A549 treated with AZD9567 at 1 μM for 4 hours (cell line): ENCODE results near the gene MEF2D. TPM values are rescaled to one million over a fixed set of nuclear protein-coding genes. Genes with fewer than 3 reads are reported as not detected.

Experiments used
- total RNA-seq: library from RNA; stranded (reverse); fragments of 200-300 nt; extraction: Qiagen RNA extraction; gene quantifications from 5 replicates; pipeline ENCODE4 v1.2.3, GENCODE V29; 2022; ENCODE audit not compliant: insufficient read depth

MEF2D gene
- 20.3 to 27.7 TPM (median 24.1 TPM) in 5 replicates for total RNA-seq

DNA sequence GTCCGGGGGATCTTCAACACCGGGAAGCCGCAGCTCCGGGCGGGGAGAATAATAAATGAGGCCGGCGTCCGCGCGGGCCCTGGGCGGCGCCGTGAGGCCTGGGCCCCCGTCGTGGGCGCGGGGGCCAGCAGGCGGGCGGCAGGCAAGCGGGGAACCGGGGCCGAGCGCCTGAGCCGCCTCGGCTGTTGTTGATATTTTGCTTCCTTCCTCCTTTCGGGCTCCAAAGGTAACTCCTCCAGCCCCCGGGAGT, at the start of gene MEF2D:
TSS of gene MEF2D (minus strand) at position 233 of the 250 bp plus-strand sequence. CDS start 17,483 bp downstream, outside the sequence.

Other genes with a start within 250 kb of the MEF2D start
- gene SMG5, start 217.9 kb downstream of the MEF2D start, total RNA-seq: 35.1 to 49.4 TPM (median 47.9 TPM) in 5 replicates
- gene TMEM79, start 216.4 kb downstream of the MEF2D start, total RNA-seq: 7.0 to 9.1 TPM (median 8.2 TPM) in 5 replicates
- gene GLMP, start 205.1 kb downstream of the MEF2D start, total RNA-seq: 40.7 to 44.9 TPM (median 42.6 TPM) in 5 replicates
- not detected in 5 replicates for gene VHLL, start 201.5 kb downstream of the MEF2D start, total RNA-seq
- gene CCT3, start 162.5 kb downstream of the MEF2D start, total RNA-seq: 373 to 424 TPM (median 396 TPM) in 5 replicates
- gene TSACC, start 162.2 kb downstream of the MEF2D start, total RNA-seq: 2.2 to 2.8 TPM (median 2.3 TPM) in 4 of 5 replicates, not detected in the other
- 0.03 to 0.05 TPM in 2 of 5 replicates, not detected in the others for gene RHBG, start 131.6 kb downstream of the MEF2D start, total RNA-seq
- gene IQGAP3, start 71.8 kb upstream of the MEF2D start, total RNA-seq: 9.4 to 20.1 TPM (median 18.7 TPM) in 5 replicates
- gene TTC24, start 78.9 kb upstream of the MEF2D start, total RNA-seq: not detected in 5 replicates
- 112 to 177 TPM (median 169 TPM) in 5 replicates for gene NAXE, start 91.0 kb upstream of the MEF2D start, total RNA-seq
- gene GPATCH4, start 100.7 kb upstream of the MEF2D start, total RNA-seq: 59.5 to 87.5 TPM (median 65.3 TPM) in 5 replicates
- 0.06 to 0.18 TPM (median 0.12 TPM) in 3 of 5 replicates, not detected in the others for gene HAPLN2, start 118.6 kb upstream of the MEF2D start, total RNA-seq
- gene BCAN, start 141.3 kb upstream of the MEF2D start, total RNA-seq: 0.09 to 0.29 TPM (median 0.10 TPM) in 3 of 5 replicates, not detected in the others
- gene NES, start 176.6 kb upstream of the MEF2D start, total RNA-seq: 0.90 to 1.5 TPM (median 1.1 TPM) in 5 replicates
- 6.8 to 13.3 TPM (median 8.9 TPM) in 5 replicates for gene CRABP2, start 204.8 kb upstream of the MEF2D start, total RNA-seq
- 26.2 to 29.5 TPM (median 26.9 TPM) in 5 replicates for gene METTL25B, start 227.7 kb upstream of the MEF2D start, total RNA-seq
- gene ISG20L2, start 228.0 kb upstream of the MEF2D start, total RNA-seq: 38.9 to 72.8 TPM (median 43.1 TPM) in 5 replicates
- 153 to 197 TPM (median 189 TPM) in 5 replicates for gene MRPL24, start 240.3 kb upstream of the MEF2D start, total RNA-seq